ENCODE results near the gene CHD2.

CHD2 gene

GRCh38 chr15:92992720-92993119, 92.6 kb downstream of the CHD2 start:
- no peak overlapping the region for H2BK5ac ChIP-seq (ENCODE audit: low read depth, low read length, poor library complexity)

GRCh38 chr15:92997821-92998220, 97.7 kb downstream of the CHD2 start:
- no peak overlapping the region for H2AFZ ChIP-seq (ENCODE audit: insufficient read depth, low read length, poor library complexity)
- H3K4me3 ChIP-seq (ENCODE audit: low read depth, low read length): no peak overlapping the region
- DNase-seq: no peak

More at GRCh38 chr15:92992720-92993119, 92.6 kb downstream of the CHD2 start:
- no CpG with 5 or more reads among the region's 9 CpGs for WGBS (ENCODE audit: extremely low coverage, insufficient coverage, insufficient read length)
- Histone ChIP-seq H3K18ac (ENCODE audit: low read length) (no peak overlapping the region), H3K23ac (ENCODE audit: low read length) (no peak overlapping the region), H3K27me3 (ENCODE audit: insufficient read depth, low read length) (no peaks in the 10 kb centered on the region), H3K36me3 (ENCODE audit: control insufficient read depth in 1 of 2, insufficient read depth in 2 of 2, low read length in 2 of 2) (peaks cover 20 to 36% of the 10 kb centered on the region in 2 experiments), H2AFZ (ENCODE audit: insufficient read depth, low read length, poor library complexity) (no peak overlapping the region), H2BK120ac (ENCODE audit: insufficient read depth, low read length, poor library complexity) (no peak overlapping the region), H2AK5ac (ENCODE audit: low read length) (no peak overlapping the region), H3K79me2 (ENCODE audit: control insufficient read depth, insufficient read depth, low read length, poor library complexity) (no peaks in the 10 kb centered on the region), H3K4me3 (ENCODE audit: low read depth, low read length) (no peak overlapping the region), H4K8ac (ENCODE audit: low read depth, low read length) (no peak overlapping the region), H3K4ac (ENCODE audit: low read depth, low read length) (no peak overlapping the region), H3K9ac (ENCODE audit: low read length) (peak overlapping the region; percentile 1), H4K12ac (ENCODE audit: low read depth, low read length) (no peak overlapping the region), H3K4me1 (ENCODE audit: control insufficient read depth in 1 of 2, insufficient read depth in 2 of 2, low read length in 2 of 2) (no peaks in the 10 kb centered on the region), H3K79me1 (ENCODE audit: low read length) (no peaks in the 10 kb centered on the region), H4K91ac (ENCODE audit: low read depth, low read length) (no peak overlapping the region), H3K27ac (ENCODE audit: low read depth, low read length) (no peak overlapping the region), H3K14ac (ENCODE audit: low read length) (no peak overlapping the region), H2BK12ac (ENCODE audit: low read length) (no peak overlapping the region), H3K9me3 (ENCODE audit: insufficient read depth, low read depth, low read length) (no peaks in the 10 kb centered on the region), H3K4me2 (ENCODE audit: low read length) (no peak overlapping the region)
- DNase-seq: no peak

GRCh38 chr15:93001156-93001555, 101.0 kb downstream of the CHD2 start:
- H3K4me1 ChIP-seq (ENCODE audit: control insufficient read depth in 1 of 2, insufficient read depth in 2 of 2, low read length in 2 of 2): no peaks in the 10 kb centered on the region
- H3K4me3 ChIP-seq (ENCODE audit: low read depth, low read length): no peak overlapping the region
- H2BK120ac ChIP-seq (ENCODE audit: insufficient read depth, low read length, poor library complexity): no peak overlapping the region
- no peak overlapping the region for H3K14ac ChIP-seq (ENCODE audit: low read length)
- no peak overlapping the region for H3K4ac ChIP-seq (ENCODE audit: low read depth, low read length)
- no peaks in the 10 kb centered on the region for H3K9me3 ChIP-seq (ENCODE audit: insufficient read depth, low read depth, low read length)
- H3K23ac ChIP-seq (ENCODE audit: low read length): no peak overlapping the region
- no peaks in the 10 kb centered on the region for H3K79me1 ChIP-seq (ENCODE audit: low read length)
- H3K9ac ChIP-seq (ENCODE audit: low read length): no peak overlapping the region
- H3K36me3 ChIP-seq (ENCODE audit: control insufficient read depth in 1 of 2, insufficient read depth in 2 of 2, low read length in 2 of 2): peaks cover 40 to 55% of the 10 kb centered on the region in 2 experiments
- no peak overlapping the region for H3K27ac ChIP-seq (ENCODE audit: low read depth, low read length)
- DNase-seq: no peak
- no CpG with 5 or more reads among the region's 6 CpGs for WGBS (ENCODE audit: extremely low coverage, insufficient coverage, insufficient read length)
- H3K79me2 ChIP-seq (ENCODE audit: control insufficient read depth, insufficient read depth, low read length, poor library complexity): no peaks in the 10 kb centered on the region
- H2AFZ ChIP-seq (ENCODE audit: insufficient read depth, low read length, poor library complexity): no peak overlapping the region
- H2BK12ac ChIP-seq (ENCODE audit: low read length): no peak overlapping the region
- no peaks in the 10 kb centered on the region for H3K27me3 ChIP-seq (ENCODE audit: insufficient read depth, low read length)
- no peak overlapping the region for H4K12ac ChIP-seq (ENCODE audit: low read depth, low read length)
- H2BK5ac ChIP-seq (ENCODE audit: low read depth, low read length, poor library complexity): no peak overlapping the region
- H3K18ac ChIP-seq (ENCODE audit: low read length): no peak overlapping the region
- H2AK5ac ChIP-seq (ENCODE audit: low read length): no peak overlapping the region
- H4K91ac ChIP-seq (ENCODE audit: low read depth, low read length): no peak overlapping the region
- no peak overlapping the region for H3K4me2 ChIP-seq (ENCODE audit: low read length)
- no peak overlapping the region for H4K8ac ChIP-seq (ENCODE audit: low read depth, low read length)

More at GRCh38 chr15:92997821-92998220, 97.7 kb downstream of the CHD2 start:
- Histone ChIP-seq H3K9ac (ENCODE audit: low read length) (no peak overlapping the region), H4K8ac (ENCODE audit: low read depth, low read length) (no peak overlapping the region), H3K79me2 (ENCODE audit: control insufficient read depth, insufficient read depth, low read length, poor library complexity) (no peaks in the 10 kb centered on the region), H4K91ac (ENCODE audit: low read depth, low read length) (no peak overlapping the region), H3K27ac (ENCODE audit: low read depth, low read length) (no peak overlapping the region), H3K9me3 (ENCODE audit: insufficient read depth, low read depth, low read length) (no peaks in the 10 kb centered on the region), H2BK12ac (ENCODE audit: low read length) (no peak overlapping the region), H3K4me1 (ENCODE audit: control insufficient read depth in 1 of 2, insufficient read depth in 2 of 2, low read length in 2 of 2) (no peaks in the 10 kb centered on the region), H3K27me3 (ENCODE audit: insufficient read depth, low read length) (no peaks in the 10 kb centered on the region), H3K79me1 (ENCODE audit: low read length) (no peaks in the 10 kb centered on the region), H2AK5ac (ENCODE audit: low read length) (no peak overlapping the region), H4K12ac (ENCODE audit: low read depth, low read length) (peak overlapping the region; percentile 46), H3K23ac (ENCODE audit: low read length) (no peak overlapping the region), H3K14ac (ENCODE audit: low read length) (no peak overlapping the region), H3K36me3 (ENCODE audit: control insufficient read depth in 1 of 2, insufficient read depth in 2 of 2, low read length in 2 of 2) (peaks cover 34 to 46% of the 10 kb centered on the region in 2 experiments), H2BK5ac (ENCODE audit: low read depth, low read length, poor library complexity) (no peak overlapping the region), H3K4me2 (ENCODE audit: low read length) (no peak overlapping the region), H3K18ac (ENCODE audit: low read length) (peak overlapping the region; percentile 65), H3K4ac (ENCODE audit: low read depth, low read length) (no peak overlapping the region), H2BK120ac (ENCODE audit: insufficient read depth, low read length, poor library complexity) (no peak overlapping the region)
- no CpG with 5 or more reads among the region's 6 CpGs for WGBS (ENCODE audit: extremely low coverage, insufficient coverage, insufficient read length)

GRCh38 chr15:93001881-93002280, 101.8 kb downstream of the CHD2 start:
- H2BK120ac ChIP-seq (ENCODE audit: insufficient read depth, low read length, poor library complexity): no peak overlapping the region
- no peak overlapping the region for H3K4me3 ChIP-seq (ENCODE audit: low read depth, low read length)
- H2AFZ ChIP-seq (ENCODE audit: insufficient read depth, low read length, poor library complexity): no peak overlapping the region
- H3K9ac ChIP-seq (ENCODE audit: low read length): no peak overlapping the region
- no peaks in the 10 kb centered on the region for H3K79me2 ChIP-seq (ENCODE audit: control insufficient read depth, insufficient read depth, low read length, poor library complexity)
- H3K27me3 ChIP-seq (ENCODE audit: insufficient read depth, low read length): no peaks in the 10 kb centered on the region
- no peak overlapping the region for H4K91ac ChIP-seq (ENCODE audit: low read depth, low read length)
- no peak overlapping the region for H4K8ac ChIP-seq (ENCODE audit: low read depth, low read length)
- H2AK5ac ChIP-seq (ENCODE audit: low read length): no peak overlapping the region
- H3K79me1 ChIP-seq (ENCODE audit: low read length): no peaks in the 10 kb centered on the region
- H3K36me3 ChIP-seq (ENCODE audit: control insufficient read depth in 1 of 2, insufficient read depth in 2 of 2, low read length in 2 of 2): peaks cover 38 to 57% of the 10 kb centered on the region in 2 experiments
- no peaks in the 10 kb centered on the region for H3K4me1 ChIP-seq (ENCODE audit: control insufficient read depth in 1 of 2, insufficient read depth in 2 of 2, low read length in 2 of 2)
- no peak overlapping the region for H2BK5ac ChIP-seq (ENCODE audit: low read depth, low read length, poor library complexity)
- H3K9me3 ChIP-seq (ENCODE audit: insufficient read depth, low read depth, low read length): no peaks in the 10 kb centered on the region
- no peak overlapping the region for H3K4ac ChIP-seq (ENCODE audit: low read depth, low read length)
- WGBS (ENCODE audit: extremely low coverage, insufficient coverage, insufficient read length): no CpG with 5 or more reads among the region's 2 CpGs
- no peak overlapping the region for H4K12ac ChIP-seq (ENCODE audit: low read depth, low read length)
- H3K14ac ChIP-seq (ENCODE audit: low read length): no peak overlapping the region
- no peak for DNase-seq
- no peak overlapping the region for H3K27ac ChIP-seq (ENCODE audit: low read depth, low read length)
- H3K18ac ChIP-seq (ENCODE audit: low read length): no peak overlapping the region
- no peak overlapping the region for H3K4me2 ChIP-seq (ENCODE audit: low read length)
- no peak overlapping the region for H3K23ac ChIP-seq (ENCODE audit: low read length)
- H2BK12ac ChIP-seq (ENCODE audit: low read length): no peak overlapping the region

Measured in trophoblast cell (in vitro differentiated cells and primary cell).